ENCODE results near the gene CTRB2.
"Not testable (repeated sequence)": the region's sequence is repeated elsewhere in the genome, so short reads cannot be mapped to it uniquely, and the experiment has no call there.

CTRB2 gene

DNA sequence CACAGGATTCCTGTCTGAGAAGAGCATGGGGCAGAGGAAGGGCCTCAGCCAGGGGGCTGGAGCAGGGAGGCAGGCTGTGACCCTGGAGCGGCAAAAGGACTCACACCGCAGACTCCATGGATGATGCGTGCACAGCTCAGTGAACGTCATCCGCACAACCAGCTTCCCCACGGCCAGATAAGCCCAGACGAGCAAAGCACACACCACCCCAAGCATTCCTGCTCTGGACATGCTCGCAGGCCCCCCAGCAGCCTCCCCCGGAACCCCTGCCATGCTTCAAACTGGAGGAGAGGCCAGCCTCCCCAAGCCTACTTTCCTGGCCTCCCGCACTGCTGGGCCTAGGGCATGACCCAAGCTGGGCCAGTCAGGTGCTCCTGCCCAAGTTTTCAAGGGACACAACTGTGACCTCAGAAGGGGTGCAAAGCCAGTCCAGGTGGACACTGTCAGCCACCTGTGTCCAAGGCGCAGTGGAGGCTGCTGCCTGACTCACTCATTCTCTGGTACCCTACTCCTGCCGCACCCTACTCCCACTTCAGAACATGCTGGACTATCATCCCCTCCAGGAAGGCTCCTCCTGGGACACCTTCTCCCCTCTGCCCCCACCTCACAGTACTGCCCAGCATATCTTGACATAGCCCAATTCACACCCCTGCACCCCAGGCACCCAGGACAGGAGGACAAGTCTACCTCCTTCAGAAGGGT, 39.7 kb upstream of the CTRB2 start:
- H3K36me3 Mint-ChIP-seq (ENCODE audit: low read depth), result no peaks in the 10 kb centered on the region
- H3K4me3 Mint-ChIP-seq, result no peak overlapping the region
- H3K27ac Mint-ChIP-seq, result no peak overlapping the region
- DNase-seq (no peak), ATAC-seq (no peak)
- H3K27me3 Mint-ChIP-seq, result peaks cover 30% of the 10 kb centered on the region
- no peaks in the 10 kb centered on the region for H3K9me3 Mint-ChIP-seq
- H3K4me1 Mint-ChIP-seq, result peaks cover 7% of the 10 kb centered on the region

DNA sequence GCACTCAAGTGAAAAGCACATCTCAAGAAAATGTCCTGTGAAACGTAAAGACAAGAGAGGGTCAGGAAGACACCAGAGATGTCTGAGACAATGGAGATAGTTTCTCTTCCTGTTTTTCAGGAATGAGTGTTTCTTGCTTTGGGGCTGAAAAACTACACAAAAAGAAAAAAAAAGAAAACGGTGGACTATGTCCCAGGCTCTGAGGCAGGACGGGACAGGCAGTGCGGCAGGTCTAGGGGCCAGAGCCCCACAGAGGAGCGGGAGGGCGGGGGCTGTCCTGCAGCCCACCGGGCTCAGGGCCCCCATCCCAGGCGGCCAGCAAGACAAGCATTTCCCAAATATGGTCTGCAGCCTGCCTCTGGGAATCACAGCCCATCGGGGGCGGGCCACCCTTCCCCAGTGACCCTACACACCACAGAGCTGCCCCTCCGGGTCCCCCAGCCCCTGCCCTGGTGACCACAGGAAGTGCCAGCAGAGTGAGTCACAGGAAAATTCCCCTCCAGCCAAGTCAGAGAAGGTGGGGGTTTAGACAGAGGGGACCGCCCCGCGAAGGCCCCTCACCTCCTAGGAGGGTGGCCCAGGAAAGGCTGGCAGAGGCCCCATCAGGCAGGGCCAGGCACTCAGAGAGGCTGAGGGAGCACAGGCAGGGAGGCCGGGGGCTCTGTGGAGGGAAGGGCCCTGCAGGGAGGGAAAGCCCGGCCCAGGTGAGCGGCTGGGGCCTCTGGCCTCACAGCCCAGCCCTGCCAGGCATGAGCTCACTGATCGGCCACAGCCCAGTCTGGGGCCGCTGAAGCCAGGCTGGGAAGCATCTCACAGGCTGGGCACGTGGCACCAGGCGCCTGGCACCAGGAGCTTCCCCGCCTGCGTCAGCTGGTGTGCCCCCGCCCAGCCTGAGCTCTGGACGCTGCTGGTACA, 38.1 kb upstream of the CTRB2 start:
- no peak for ATAC-seq
- peaks cover 3% of the 10 kb centered on the region for H3K4me1 Mint-ChIP-seq
- no peak overlapping the region for H3K4me3 Mint-ChIP-seq
- H3K9me3 Mint-ChIP-seq, result no peaks in the 10 kb centered on the region
- peaks cover 25% of the 10 kb centered on the region for H3K27me3 Mint-ChIP-seq
- no peaks in the 10 kb centered on the region for H3K36me3 Mint-ChIP-seq (ENCODE audit: low read depth)
- no peak overlapping the region for H3K27ac Mint-ChIP-seq
- DNase-seq, result no peak

DNA sequence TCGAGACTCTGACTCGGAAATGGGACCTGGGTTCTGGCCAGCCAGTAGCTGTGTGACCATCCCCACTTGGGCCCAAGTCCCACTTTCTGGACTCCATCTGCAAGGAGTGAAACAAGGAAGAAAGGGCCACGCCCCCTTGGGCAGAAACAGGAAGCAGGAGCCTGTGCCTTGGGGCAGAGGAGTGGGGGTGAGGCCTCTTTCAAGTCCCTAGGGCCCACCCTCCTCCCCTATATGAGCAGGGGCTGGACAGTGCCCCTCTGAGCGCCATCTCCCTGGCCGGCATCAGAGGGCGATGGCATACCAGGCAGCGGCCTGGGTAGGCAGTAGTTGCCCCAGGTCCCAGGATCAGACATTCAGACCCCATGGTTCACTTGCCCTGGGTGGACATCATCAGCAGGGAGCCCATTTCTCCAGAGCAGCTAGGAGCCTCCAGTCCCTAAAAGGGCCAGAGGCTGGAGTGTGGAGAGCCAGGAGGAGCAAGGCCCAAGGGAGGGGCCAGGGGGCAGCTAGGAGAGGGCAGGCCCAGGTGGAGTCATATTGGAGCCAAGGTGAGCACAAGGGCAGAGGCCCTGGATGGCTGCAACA, 37.4 kb upstream of the CTRB2 start:
- Mint-ChIP-seq H3K9me3 (no peaks in the 10 kb centered on the region), H3K27ac (no peak overlapping the region), H3K4me3 (no peak overlapping the region), H3K4me1 (peaks cover 3% of the 10 kb centered on the region), H3K27me3 (peaks cover 19% of the 10 kb centered on the region), H3K36me3 (ENCODE audit: low read depth) (no peaks in the 10 kb centered on the region)
- ATAC-seq, result no peak
- DNase-seq, result no peak

DNA sequence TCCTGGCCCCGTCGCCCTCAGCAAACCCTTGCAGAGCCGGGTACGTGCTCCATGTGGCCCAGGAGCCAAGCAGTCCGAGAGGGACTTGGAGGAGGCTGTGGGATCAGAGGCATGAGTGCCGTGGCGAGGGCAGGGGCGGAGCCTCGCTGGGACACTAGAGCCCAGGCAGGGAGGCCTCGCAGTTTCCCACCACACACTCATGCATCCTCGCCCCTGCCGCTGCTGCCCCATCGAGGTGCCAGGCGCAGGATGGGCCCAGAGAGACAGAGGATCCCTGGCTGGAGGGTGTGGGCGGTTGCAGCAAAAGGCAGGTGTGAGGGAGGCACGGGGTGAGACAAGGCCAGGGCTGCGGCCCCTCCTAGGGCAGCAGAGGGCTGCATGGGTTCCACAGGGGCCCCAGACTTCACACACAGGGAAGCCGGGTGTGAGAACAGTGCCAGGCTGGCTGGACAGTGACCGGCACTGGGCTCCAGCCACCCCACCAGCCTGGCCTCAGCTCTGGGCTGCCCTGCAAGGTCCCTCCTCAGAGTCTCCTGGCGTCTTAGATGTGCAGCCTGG, 36.8 kb upstream of the CTRB2 start:
- Mint-ChIP-seq H3K36me3 (ENCODE audit: low read depth) (no peaks in the 10 kb centered on the region), H3K27me3 (peaks cover 19% of the 10 kb centered on the region), H3K27ac (no peak overlapping the region), H3K9me3 (no peaks in the 10 kb centered on the region), H3K4me1 (peaks cover 3% of the 10 kb centered on the region), H3K4me3 (no peak overlapping the region)
- ATAC-seq (no peak), DNase-seq (no peak)

DNA sequence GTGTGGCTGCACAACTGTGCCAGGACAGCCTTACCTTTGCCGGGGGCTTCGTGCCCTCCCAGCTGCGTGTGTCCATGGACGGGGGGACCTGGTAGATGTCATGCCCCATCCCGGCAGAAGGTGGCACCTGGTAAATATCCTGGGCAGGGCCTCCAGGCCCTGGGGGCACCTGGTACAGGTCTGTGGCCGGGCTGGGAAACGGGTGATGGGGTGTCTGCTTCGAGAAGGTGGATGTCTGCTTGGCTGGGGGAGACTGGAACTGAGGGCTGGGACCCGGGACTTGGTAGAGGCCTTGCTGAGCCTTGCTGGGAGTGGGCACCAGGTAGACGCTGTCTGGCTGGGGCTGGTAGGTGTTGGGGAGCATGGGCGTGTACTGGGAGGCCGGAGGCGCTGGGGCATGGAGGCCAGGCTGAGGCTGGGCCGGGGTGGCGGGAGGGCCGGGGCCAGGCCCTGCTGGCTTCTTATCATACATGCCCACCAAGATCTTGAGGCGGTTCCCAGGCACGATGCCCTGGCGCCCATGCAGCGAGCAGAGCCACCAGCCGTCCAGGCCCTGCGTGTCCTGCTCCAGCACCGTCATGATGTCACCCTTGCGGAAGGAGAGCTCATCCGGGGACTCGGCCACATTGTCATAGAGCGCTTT, 35.6 kb upstream of the CTRB2 start:
- not testable (repeated sequence) for DNase-seq; H3K4me3 Mint-ChIP-seq; H3K9me3 Mint-ChIP-seq; H3K36me3 Mint-ChIP-seq (ENCODE audit: low read depth); H3K4me1 Mint-ChIP-seq; H3K27ac Mint-ChIP-seq; ATAC-seq
- peaks cover 10% of the 10 kb centered on the region for H3K27me3 Mint-ChIP-seq

DNA sequence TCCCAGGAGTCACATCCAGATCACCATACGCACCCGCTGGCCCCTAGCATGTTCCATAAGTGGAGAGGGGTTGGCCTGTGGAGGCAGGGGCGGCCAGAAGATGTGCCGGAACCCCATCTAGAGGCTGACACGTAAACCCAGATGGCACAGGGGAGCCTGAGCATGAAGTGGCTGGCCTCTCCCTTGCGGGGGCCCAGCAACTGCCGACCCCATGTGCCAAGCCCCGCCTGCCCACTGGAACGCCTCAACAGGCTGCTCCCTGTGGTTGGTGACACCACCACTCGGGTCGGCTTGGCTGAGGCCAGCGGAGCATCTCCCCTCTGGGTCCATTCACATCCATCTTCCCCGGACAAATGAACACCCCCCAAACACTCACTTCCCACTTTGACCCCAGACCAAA, 35.0 kb upstream of the CTRB2 start:
- peaks cover 9% of the 10 kb centered on the region for H3K27me3 Mint-ChIP-seq
- no peak overlapping the region for H3K4me3 Mint-ChIP-seq
- H3K27ac Mint-ChIP-seq, result no peak overlapping the region
- H3K36me3 Mint-ChIP-seq (ENCODE audit: low read depth), result no peaks in the 10 kb centered on the region
- no peaks in the 10 kb centered on the region for H3K9me3 Mint-ChIP-seq
- DNase-seq (no peak), ATAC-seq (no peak)
- peaks cover 3% of the 10 kb centered on the region for H3K4me1 Mint-ChIP-seq

DNA sequence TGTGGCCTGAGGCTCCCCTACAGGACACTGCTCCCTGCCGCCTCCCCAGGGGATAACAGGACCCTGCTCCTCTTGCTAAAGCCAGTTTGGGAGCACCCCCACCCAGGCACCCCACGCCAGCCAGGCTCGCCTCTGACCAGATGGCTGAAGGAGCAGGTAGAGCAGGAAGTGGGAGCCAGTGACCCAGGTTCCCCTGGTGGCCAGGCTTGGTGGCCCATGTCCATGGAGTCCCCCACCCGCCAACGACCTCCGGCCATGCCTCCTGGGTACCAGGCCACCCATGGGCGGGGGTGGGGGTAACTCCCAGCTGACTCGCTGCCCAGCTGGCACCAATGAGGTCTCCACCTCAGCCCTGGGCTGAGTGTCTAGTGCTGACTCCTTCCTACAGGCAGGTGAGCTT, 34.5 kb upstream of the CTRB2 start:
- Mint-ChIP-seq H3K27ac (no peak overlapping the region), H3K36me3 (ENCODE audit: low read depth) (no peaks in the 10 kb centered on the region), H3K9me3 (no peaks in the 10 kb centered on the region), H3K4me3 (no peak overlapping the region), H3K4me1 (peaks cover 3% of the 10 kb centered on the region), H3K27me3 (peaks cover 4% of the 10 kb centered on the region)
- no peak for DNase-seq
- no peak for ATAC-seq

DNA sequence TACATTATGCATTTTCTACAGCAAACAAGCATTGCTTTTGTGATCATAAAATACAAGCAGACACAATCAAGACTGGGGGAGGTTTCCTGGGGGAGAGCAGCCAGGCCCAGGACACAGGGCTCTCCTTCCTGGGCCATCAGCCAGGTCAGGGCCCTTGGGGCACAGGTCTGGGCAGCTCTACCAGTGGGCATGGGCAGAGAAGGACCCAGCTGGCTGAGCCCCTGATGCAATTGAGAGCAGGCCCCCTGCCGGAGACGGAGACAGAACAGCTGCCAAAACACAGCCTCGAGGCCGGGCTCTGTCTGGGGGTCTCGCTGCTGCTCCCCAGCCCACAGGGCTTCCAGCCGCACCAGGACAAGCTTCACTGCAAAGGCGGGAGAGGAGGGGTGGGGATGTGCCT, 33.7 kb upstream of the CTRB2 start:
- not testable (repeated sequence) for DNase-seq; ATAC-seq; H3K4me1 Mint-ChIP-seq; H3K36me3 Mint-ChIP-seq (ENCODE audit: low read depth); H3K4me3 Mint-ChIP-seq; H3K9me3 Mint-ChIP-seq; H3K27me3 Mint-ChIP-seq; H3K27ac Mint-ChIP-seq

DNA sequence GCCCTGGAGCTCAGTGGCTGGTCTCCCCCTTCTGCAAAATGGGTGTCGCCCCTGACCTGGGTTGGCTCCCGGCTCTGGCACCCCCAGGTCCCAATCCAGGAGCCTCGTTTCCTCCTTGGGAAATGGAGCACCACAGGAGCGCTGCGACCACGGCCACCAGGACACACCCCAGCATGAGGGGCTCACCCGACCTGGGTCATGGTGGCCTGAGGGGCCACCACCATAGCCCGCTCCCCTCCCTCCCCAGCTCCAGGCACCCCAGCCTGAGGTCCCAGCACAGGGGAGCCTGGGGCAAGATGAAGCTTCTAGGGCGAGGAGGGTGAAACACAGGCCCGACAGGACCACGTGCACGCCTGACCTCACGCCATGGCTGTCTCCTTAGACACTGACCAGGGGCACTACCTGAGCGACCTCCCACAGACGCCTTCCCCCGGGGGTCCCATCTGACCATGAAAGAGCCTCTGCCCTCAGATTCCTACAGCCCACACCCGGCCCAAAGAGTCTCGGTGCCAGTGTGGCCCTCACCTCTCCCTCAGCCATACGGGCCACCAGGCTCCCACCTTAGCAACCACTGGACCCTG, 32.7 kb upstream of the CTRB2 start:
- Mint-ChIP-seq H3K27ac (no peak overlapping the region), H3K4me1 (peaks cover 4% of the 10 kb centered on the region), H3K36me3 (ENCODE audit: low read depth) (no peaks in the 10 kb centered on the region), H3K27me3 (peaks cover 1% of the 10 kb centered on the region), H3K9me3 (no peaks in the 10 kb centered on the region), H3K4me3 (no peak overlapping the region)
- DNase-seq (no peak), ATAC-seq (no peak)

DNA sequence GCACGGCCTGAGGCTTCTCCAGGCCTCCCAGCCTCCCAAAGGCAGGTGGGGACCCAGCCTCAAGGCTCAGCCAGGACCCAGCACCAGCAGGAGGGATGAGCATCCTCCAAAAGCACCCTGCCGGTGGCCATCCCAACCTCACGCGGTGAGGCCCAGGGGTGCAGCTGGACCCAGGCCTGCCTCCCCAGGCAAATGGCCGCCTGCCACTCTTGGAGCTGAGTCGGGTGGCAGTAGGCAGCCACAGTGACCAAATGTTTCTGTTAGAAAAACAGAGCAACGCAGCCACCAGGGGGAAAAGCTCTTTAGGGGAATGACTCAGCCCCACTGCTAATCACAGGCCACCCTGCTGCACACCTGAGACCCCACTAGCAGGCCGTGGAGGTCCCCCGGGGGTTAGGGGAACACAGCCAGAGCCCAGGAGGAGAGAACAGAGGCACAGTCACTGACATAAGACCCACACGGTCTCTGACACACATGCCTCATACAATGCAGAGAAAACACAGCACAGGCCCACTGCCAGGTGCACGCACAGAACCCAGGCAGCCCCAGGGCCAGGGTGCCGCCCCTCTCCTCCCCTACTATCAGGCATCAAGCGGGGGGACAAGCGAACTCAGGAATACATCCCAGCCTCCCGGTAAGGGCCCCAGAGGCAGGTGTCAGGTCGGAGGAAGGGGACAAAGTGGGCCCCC, 32.0 kb upstream of the CTRB2 start:
- Mint-ChIP-seq H3K27me3 (peaks cover 2% of the 10 kb centered on the region), H3K4me3 (no peak overlapping the region), H3K36me3 (ENCODE audit: low read depth) (no peaks in the 10 kb centered on the region), H3K9me3 (no peaks in the 10 kb centered on the region), H3K4me1 (peaks cover 6% of the 10 kb centered on the region), H3K27ac (no peak overlapping the region)
- no peak for DNase-seq
- ATAC-seq, result no peak

DNA sequence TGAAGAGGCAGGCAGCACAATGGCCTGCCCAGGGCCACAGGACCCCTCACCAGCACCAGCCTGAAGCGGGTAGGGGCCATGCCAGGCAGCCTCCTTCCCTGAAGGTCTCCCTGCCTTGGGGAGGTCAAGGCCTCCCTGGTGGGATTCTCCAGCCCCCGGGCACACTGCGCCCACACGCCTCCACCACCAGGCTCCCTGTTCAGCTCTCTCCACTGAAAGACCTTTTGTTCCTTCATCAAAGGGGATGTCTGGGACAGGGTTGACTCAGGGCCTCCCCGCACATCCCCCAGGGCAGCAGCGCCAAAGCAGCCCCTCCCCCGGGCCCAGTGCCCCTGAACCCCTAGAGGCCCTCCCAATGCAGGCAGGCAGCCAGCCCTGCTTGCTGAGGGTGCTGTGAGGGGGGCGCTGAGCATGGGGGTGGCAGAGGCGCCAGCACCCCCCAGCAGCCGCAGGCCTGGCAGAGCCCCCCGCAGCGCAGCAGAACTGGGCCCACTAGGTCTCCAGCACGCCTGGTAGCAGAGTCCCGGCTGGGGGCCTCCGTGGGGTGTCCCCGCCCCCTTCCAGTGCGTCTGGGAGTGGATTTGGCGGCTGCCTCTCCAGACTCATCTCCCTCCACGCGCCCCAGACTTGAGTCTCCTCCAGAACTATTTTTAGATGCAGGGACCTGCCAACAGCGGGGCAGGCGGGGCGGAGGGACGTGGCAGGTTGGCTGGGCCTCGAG, 31.3 kb upstream of the CTRB2 start:
- H3K36me3 Mint-ChIP-seq (ENCODE audit: low read depth), result no peaks in the 10 kb centered on the region
- no peak for DNase-seq
- peaks cover 9% of the 10 kb centered on the region for H3K4me1 Mint-ChIP-seq
- ATAC-seq, result no peak
- H3K4me3 Mint-ChIP-seq, result no peak overlapping the region
- no peak overlapping the region for H3K27ac Mint-ChIP-seq
- H3K9me3 Mint-ChIP-seq, result no peaks in the 10 kb centered on the region
- peaks cover 4% of the 10 kb centered on the region for H3K27me3 Mint-ChIP-seq

DNA sequence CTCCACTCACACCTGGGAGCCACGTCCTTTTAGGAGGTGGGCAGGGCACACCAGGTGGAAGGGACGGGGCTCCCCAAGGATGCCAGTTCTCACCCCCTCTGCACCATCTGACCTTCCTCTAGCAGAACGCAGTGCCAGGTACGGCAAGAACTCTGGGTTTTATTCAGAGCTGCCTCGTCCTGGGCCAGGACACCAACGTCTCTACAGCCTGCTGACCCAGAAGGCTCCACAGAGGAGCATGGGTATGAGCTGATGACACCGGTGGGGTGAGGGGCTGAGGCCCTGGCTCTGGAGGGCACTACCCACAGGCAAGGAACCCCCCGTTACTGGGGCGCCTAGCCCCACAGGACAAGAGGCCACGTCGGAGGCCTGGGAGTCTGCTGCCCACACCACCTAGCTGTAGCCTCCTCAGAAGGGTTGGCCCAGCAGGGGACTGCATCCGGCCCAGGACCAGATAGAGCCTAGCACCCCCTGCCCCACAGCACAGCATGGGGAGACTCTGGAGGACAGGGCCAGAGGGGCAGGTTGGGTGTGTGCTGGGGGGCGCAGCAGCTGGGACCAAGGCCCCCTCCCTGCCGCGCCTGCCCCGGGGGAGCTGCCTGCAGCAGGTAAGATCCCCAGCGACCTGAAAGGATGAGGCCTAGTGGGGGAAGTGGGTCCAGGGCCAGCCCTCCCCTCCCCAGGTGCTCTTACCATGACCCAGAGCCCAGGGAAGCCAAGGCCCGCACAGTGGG, 30.6 kb upstream of the CTRB2 start:
- DNase-seq (no peak), ATAC-seq (no peak)
- H3K4me3 Mint-ChIP-seq, result no peak overlapping the region
- H3K36me3 Mint-ChIP-seq (ENCODE audit: low read depth), result no peaks in the 10 kb centered on the region
- no peaks in the 10 kb centered on the region for H3K9me3 Mint-ChIP-seq
- no peak overlapping the region for H3K27ac Mint-ChIP-seq
- peaks cover 9% of the 10 kb centered on the region for H3K4me1 Mint-ChIP-seq
- peaks cover 4% of the 10 kb centered on the region for H3K27me3 Mint-ChIP-seq

All from activated naive CD8-positive, alpha-beta T cell treated with anti-CD3 and anti-CD28 coated beads, Interleukin-2, amount 50 U/mL, for 24 hours (primary cell).